OCI-LY7 (cell line): ENCODE results near the gene PHF24.

Experiments
- EZH2phosphoT487 ChIP-seq: fragments of 200-600 bp; sonication (generic); IDR thresholded peaks from 2 replicates; pipeline ENCODE4 v1.6.1; 2018; ENCODE audit warnings: low read depth, borderline replicate concordance, mild to moderate bottlenecking, mixed run types, antibody characterized with exemption, low read length, moderate library complexity, mixed read lengths
- TF ChIP-seq, protein P1 (sequence below): fragments of 200-600 bp; sonication (generic); conservative IDR thresholded peaks from 2 replicates; pipeline ENCODE4 v1.5.1; 2014; ENCODE audit warnings: mild to moderate bottlenecking, antibody characterized with exemption, low read length, moderate library complexity, mixed read lengths

DNA sequence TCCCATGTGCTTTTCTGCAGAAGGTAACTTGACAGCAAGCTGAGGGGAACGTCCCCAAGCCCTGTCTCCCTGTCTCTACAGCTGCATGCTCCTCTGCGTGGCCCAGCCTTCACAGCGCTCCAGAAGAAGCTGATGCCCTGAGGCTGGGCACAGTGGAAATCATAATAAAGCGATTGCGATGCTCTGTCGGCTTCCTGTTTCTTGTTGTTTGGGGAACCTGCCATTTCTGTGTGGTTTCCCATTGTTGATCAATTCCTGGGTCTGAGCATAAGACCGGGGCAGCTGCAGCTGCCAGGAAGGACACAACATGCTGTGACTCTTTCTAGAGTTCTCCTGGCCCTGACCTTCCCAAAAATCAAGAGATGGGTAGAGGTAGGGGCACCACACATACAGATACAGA is 24.3 kb downstream of the PHF24 start:
- TF ChIP-seq, protein P1, sequence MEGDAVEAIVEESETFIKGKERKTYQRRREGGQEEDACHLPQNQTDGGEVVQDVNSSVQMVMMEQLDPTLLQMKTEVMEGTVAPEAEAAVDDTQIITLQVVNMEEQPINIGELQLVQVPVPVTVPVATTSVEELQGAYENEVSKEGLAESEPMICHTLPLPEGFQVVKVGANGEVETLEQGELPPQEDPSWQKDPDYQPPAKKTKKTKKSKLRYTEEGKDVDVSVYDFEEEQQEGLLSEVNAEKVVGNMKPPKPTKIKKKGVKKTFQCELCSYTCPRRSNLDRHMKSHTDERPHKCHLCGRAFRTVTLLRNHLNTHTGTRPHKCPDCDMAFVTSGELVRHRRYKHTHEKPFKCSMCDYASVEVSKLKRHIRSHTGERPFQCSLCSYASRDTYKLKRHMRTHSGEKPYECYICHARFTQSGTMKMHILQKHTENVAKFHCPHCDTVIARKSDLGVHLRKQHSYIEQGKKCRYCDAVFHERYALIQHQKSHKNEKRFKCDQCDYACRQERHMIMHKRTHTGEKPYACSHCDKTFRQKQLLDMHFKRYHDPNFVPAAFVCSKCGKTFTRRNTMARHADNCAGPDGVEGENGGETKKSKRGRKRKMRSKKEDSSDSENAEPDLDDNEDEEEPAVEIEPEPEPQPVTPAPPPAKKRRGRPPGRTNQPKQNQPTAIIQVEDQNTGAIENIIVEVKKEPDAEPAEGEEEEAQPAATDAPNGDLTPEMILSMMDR = no peak
- no peak for TF ChIP-seq EZH2phosphoT487
